Retinal pigment epithelial cell (primary cell): ENCODE measurements around the gene GABBR2.
"Not testable (repeated sequence)": the region's sequence is repeated elsewhere in the genome, so short reads cannot be mapped to it uniquely, and the experiment has no call there.

Experiments
- DNase-seq: peaks from one replicate; pipeline ENCODE4 v3.0.0-alpha.2; 2010; ENCODE audit warnings: low read depth
- H3K4me3 ChIP-seq: 2 replicates; pipeline ENCODE4 v1.5.1; 2011; ENCODE audit warnings: mild to moderate bottlenecking, low read length, control low read depth, moderate library complexity
- TF ChIP-seq, protein P1 (sequence below): conservative IDR thresholded peaks from 2 replicates; pipeline ENCODE4 v1.5.1; 2011; ENCODE audit warnings: low read depth, low read length, control low read depth, inconsistent platforms

Gene GABBR2

DNA sequence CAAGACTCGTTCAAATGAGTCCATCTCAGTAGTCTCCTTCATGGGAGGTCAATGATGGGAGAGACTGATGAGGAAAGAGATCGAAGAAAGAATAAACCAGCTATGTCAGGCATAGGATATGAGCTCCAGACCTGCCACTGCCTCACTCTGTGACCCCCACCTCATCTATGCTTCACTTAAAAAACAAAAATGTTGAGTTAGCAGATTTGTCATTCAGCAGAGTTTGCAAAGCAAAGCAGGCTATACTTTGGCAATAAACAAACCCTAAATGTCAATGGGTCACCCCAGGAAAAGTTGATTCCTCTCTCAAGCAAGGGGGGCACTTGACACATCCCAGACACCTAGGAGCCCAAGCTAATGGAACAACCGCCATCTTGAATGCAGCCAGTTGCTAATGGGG lies 117.0 kb downstream of the GABBR2 start:
- no peak overlapping the region for H3K4me3 ChIP-seq
- no peak for DNase-seq
- TF ChIP-seq, protein P1, sequence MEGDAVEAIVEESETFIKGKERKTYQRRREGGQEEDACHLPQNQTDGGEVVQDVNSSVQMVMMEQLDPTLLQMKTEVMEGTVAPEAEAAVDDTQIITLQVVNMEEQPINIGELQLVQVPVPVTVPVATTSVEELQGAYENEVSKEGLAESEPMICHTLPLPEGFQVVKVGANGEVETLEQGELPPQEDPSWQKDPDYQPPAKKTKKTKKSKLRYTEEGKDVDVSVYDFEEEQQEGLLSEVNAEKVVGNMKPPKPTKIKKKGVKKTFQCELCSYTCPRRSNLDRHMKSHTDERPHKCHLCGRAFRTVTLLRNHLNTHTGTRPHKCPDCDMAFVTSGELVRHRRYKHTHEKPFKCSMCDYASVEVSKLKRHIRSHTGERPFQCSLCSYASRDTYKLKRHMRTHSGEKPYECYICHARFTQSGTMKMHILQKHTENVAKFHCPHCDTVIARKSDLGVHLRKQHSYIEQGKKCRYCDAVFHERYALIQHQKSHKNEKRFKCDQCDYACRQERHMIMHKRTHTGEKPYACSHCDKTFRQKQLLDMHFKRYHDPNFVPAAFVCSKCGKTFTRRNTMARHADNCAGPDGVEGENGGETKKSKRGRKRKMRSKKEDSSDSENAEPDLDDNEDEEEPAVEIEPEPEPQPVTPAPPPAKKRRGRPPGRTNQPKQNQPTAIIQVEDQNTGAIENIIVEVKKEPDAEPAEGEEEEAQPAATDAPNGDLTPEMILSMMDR, result no peak

DNA sequence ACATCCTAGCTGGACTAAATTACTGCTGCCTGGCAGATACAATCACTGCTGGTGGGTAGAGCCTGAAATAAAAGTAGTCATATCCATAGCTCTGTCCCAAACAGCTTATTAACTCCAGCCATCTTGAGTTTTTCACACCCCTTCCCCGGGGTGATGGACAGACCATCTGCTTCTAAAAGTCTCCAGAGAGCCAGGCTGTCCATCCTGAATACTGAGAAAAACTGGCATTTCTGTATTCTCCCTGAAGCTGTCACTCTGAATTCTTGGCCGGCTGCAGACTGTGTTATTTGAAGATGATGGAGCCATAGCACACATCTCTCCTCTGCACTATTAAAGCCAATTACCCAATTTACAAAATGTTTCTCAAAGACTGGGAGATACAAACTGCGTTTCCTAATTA lies 118.6 kb downstream of the GABBR2 start:
- TF ChIP-seq, protein P1, result no peak
- H3K4me3 ChIP-seq, result no peak overlapping the region
- DNase-seq, result no peak

DNA sequence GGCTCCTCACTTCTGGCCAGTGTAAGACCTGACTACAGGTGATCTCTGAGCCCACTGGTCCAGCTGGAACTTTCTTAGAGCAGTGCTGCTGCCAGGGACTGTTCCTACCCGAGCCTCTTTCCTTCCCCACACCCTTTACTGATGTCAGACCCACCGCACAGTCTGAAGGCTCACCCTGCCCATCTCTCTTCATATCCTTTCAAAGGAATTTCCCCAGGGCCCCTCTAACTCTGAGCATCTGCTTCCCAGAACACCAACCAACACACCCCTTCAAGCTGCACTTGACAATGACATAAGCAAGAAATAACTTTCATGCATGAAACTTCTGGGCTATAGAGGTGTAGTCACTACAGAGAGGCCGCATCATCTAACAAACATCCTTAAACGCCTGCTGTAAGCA lies 119.6 kb downstream of the GABBR2 start:
- no peak for DNase-seq
- H3K4me3 ChIP-seq, result no peak overlapping the region
- TF ChIP-seq, protein P1, result no peak

DNA sequence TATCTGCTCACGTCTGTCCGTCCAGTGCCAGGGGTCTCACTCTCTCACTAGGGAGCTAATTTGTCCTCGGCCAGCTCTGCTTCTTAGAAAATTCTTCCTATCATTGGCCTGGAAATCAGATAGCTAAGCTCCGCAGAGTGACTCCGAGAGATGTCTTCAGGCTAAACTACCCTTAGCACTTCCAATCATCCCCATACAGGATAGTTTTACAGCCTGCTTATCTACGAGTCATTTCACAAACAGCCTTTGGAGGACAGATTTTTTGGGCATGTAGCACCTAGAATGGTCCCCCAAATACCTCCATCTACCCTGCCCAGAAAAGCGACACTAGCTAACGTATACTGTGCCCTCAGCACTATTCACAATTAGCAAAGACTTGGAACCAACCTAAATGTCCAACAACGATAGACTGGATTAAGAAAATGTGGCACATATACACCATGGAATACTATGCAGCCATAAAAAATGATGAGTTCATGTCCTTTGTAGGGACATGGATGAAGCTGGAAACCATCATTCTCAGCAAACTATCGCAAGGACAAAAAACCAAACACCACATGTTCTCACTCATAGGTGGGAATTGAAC lies 123.8 kb downstream of the GABBR2 start:
- not testable (repeated sequence) for DNase-seq, H3K4me3 ChIP-seq

DNA sequence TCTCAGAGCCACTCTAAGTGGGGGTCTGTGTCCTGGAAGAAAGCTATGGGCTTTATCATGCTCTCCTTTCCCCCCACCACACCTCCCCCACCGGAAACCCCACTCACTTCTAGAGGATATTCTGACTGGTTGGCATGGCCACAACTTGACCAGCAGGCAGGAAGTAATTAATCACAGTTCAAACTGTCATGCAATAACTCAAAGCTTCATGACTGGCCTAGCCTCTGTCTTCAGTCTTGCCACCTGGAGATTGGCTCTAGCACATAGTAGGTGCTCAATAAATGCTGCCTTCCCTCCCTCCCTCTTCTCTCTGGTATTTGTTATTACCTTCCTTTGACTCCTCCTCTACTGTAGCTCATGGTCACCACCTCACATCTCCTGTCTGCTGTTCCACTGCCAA lies 124.7 kb downstream of the GABBR2 start:
- no peak for DNase-seq
- TF ChIP-seq, protein P1, result no peak
- no peak overlapping the region for H3K4me3 ChIP-seq

DNA sequence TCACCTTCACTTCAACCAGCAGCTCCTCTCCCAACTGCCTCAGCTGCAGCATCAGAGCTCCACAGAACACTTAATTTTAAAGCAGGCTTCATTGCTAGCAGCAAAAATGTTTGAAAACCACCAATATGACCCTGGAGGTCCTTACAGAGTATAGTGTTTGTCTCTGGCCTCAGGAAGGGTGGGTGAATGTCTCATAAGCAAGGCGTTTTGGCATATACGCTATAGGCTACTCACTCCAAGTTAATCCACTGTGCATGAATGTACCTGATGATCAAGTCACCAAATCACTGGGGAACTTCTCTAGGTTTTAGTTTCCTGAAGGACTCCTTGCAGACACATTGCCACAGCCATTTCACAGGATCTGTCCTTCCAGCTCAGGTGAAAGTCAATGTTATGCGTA lies 125.3 kb downstream of the GABBR2 start:
- DNase-seq, result no peak
- H3K4me3 ChIP-seq, result no peak overlapping the region
- TF ChIP-seq, protein P1, result no peak

DNA sequence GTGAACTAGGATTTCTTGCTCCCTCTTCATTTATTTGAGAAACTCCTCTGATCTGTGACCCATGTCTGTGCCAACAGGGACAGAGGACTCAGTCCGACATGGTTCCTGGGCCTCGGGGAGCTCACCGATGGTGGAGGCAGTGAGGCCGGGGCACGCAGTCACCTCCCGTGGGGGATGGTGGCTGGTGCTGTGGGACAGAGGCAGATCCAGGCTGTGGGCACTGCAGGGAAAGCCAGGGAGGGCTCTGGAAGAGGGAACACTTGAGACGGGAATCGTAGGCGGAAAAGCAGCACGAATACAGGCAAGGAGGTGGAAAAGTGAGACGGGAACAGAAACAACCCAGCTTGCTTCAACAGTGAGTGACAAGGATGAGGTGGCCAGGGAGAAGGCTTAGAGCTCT lies 127.8 kb downstream of the GABBR2 start:
- TF ChIP-seq, protein P1, result no peak
- H3K4me3 ChIP-seq, result no peak overlapping the region
- DNase-seq, result no peak

DNA sequence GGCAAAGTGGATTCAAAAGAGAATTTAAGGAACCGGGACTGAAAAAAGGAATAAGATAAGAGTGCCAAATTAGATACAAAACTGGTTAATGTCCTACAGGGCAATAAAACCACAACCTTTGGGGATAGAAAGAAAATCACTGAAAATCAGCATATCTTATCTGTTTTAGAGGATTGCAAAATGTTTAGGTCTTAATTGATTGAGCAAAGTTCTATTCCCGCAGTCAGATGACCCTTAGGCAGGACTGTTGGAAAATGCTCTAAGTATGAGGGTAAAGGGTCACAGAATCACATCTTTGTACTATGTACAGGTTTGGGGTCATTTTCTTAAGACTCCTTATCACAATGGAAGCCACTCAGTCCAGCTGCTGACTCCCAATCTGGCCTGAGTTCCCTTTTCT lies 129.0 kb downstream of the GABBR2 start:
- H3K4me3 ChIP-seq, result no peak overlapping the region
- no peak for DNase-seq
- TF ChIP-seq, protein P1, result no peak
